WI38 (cell line): Measurements from ENCODE around the gene CSF2RB.

Source experiments
- H3K4me3 ChIP-seq: 2 replicates; pipeline ENCODE4 v1.5.1; 2011; ENCODE audit warnings: low read depth, mild to moderate bottlenecking, control low read depth, low read length
- CTCF ChIP-seq: IDR thresholded peaks from 2 replicates; pipeline ENCODE4 v1.5.1; 2012; ENCODE audit warnings: low read depth, mild to moderate bottlenecking, control low read depth, low read length

Gene CSF2RB

GRCh38 chr22:36910461-36910860 lies 3.0 kb upstream of the CSF2RB start:
- no peak for TF ChIP-seq CTCF

DNA sequence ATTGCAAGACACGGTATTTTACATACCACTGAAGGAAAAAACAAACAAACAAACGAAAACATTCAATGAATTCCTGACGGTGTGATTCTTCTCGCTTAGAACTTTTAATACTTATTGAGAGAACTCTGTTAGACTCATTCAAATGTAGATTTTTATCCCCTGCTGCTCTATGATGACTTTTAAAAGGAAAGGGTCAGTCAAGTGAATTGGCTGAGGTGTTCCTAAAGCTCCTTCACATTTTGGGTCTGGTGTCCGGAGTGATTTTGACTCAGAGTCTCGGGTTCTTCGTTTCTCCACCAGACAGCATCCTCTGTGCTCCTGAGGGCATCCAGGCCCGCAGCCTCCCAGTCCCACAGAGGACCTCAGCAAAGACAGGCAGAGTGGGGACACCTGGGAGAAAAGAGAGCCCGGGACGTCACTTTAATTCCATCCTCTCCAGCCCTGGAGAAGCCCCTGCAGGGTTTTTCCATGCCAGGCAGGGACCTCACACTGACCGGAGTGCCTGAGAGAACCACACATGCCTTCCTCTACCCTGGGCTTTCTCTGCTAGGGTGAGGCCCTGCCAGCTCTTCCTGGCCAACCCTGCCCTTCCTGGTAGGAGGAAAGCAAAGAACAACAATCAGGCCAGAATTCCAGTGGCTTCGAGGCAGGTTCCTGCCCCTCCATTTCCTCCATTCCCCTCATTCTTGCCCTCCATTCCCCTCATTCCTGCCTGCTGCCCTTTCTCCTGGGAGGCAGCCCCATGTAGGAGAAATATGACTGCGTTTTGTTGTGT lies 1.4 kb upstream of the CSF2RB start:
- no peak for TF ChIP-seq CTCF
- no peak overlapping the region for H3K4me3 ChIP-seq

More at GRCh38 chr22:36910461-36910860, 3.0 kb upstream of the CSF2RB start:
- H3K4me3 ChIP-seq = no peak overlapping the region

- no peak for TF ChIP-seq CTCF
- H3K4me3 ChIP-seq = no peak overlapping the region
These were observed 568 bp upstream of the CSF2RB start for GRCh38 chr22:36912694-36913426.

DNA sequence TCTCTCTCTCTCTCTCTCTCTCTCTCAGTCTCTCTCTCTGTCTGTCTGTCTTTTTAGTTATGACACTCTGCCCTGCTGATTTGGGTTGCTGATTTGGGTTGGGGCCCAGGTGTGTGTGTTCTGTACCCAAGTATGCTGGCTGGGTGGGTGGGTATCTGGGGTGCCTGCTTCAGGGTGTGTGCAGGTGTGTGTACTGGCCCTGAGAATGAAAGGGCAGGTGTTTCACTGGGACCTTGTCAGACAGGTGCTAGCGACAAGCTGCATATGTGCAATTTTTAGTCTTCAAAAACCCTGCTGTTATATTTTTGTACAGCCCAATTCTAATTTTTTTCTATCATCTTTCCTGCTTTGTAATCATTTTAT lies 943 bp downstream of the CSF2RB start:
- no peak overlapping the region for H3K4me3 ChIP-seq
- no peak for TF ChIP-seq CTCF

DNA sequence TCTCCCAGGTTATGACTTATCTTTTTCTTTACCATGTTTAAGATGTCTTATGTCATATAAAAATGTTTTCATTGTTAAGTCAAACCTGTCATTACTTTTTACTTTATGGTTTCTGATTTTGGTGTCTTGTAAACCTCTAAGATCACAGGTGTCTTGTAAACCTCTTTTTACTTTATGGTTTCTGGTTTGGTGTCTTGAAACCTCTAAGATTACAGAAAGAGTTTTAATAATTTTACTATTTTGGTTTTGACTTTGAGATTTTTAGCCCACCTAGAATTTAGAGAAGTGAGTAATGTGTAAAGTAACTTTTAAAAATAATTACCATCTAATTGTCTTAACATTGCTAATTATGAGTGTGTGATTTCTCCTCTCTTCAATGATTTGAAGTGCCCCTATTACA lies 2.6 kb downstream of the CSF2RB start:
- H3K4me3 ChIP-seq = no peak overlapping the region
- no peak for TF ChIP-seq CTCF

DNA sequence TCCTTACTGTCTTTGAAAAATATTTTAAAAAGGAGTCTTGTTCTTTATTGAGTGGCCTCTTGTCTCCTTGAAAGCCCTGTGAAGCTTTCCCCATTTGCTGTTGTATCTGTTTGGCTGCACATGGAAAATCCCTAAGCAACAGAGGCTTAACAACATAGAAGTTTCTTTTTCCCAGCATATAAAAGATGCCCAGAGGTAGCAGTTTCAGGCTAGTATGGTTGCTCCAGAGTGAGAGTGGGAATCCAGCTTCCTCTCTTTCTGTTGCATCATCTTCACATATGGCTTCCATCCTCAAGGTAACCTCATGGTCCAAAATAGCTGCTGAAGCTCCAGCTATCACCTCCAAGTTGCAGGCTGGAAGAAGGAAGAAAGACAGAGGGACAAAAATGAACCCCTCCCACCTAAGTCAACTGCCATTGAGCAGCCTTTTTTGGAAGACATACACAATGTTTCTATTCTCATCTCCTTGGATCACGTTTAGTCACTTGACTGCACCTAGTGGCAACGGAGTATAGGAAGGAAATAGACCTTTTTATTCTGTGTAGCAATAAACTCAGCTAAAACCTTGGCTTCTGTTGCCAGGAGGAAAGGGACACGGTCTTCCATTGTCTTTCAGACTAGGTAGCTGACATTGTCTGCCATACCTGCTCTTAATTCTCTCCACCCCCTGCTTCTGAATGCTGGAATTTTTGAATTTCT lies 5.3 kb downstream of the CSF2RB start:
- H3K4me3 ChIP-seq = no peak overlapping the region
- no peak for TF ChIP-seq CTCF
